Astrocyte (in vitro differentiated cells and primary cell): ENCODE results near the gene NUAK1. TPM values are rescaled to one million over a fixed set of nuclear protein-coding genes. Genes with fewer than 3 reads are reported as not detected.
A peak's percentile ranks its signal among the peaks of the same experiment; 100 is the strongest.

ENCODE experiments used
- DNase-seq: peaks from one replicate; pipeline ENCODE4 v3.0.0-alpha.2; 2010; ENCODE audit warnings: low read depth
- FAIRE-seq: peaks from 2 replicates; lab custom pipeline; 2011; peaks lifted over from hg19 to GRCh38; lab: Jason Lieb, UNC
- H2AFZ ChIP-seq: 2 replicates; pipeline ENCODE4 v1.6.0; 2012; ENCODE audit warnings: low read depth, low read length, inconsistent platforms
- H3K27ac ChIP-seq: 2 replicates; pipeline ENCODE4 v1.5.1; 2011; ENCODE audit warnings: low read depth, low read length, inconsistent platforms
- H3K27me3 ChIP-seq: 2 replicates; pipeline ENCODE4 v1.6.0; 2011; ENCODE audit warnings: low read length, inconsistent platforms; ENCODE audit not compliant: insufficient read depth
- H3K36me3 ChIP-seq: 2 replicates; pipeline ENCODE4 v1.5.1; 2011; ENCODE audit warnings: low read length, inconsistent platforms; ENCODE audit not compliant: insufficient read depth
- H3K4me1 ChIP-seq: 2 replicates; pipeline ENCODE4 v1.5.1; 2011; ENCODE audit warnings: low read length, inconsistent platforms; ENCODE audit not compliant: insufficient read depth
- H3K4me2 ChIP-seq: 2 replicates; pipeline ENCODE4 v1.6.0; 2012; ENCODE audit warnings: low read length, inconsistent platforms
- H3K4me3 ChIP-seq: 2 replicates; pipeline ENCODE4 v1.5.1; 2011; ENCODE audit warnings: low read depth, mild to moderate bottlenecking, low read length, inconsistent platforms; ENCODE audit not compliant: insufficient read depth
- H3K79me2 ChIP-seq: 2 replicates; pipeline ENCODE4 v1.6.0; 2012; ENCODE audit warnings: mild to moderate bottlenecking, low read length, inconsistent platforms; ENCODE audit not compliant: insufficient read depth
- H3K9ac ChIP-seq: 2 replicates; pipeline ENCODE4 v1.6.0; 2012; ENCODE audit warnings: mild to moderate bottlenecking, low read length, inconsistent platforms
- H3K9me3 ChIP-seq: 2 replicates; pipeline ENCODE4 v1.5.1; 2012; ENCODE audit warnings: low read depth, mild to moderate bottlenecking, low read length, inconsistent platforms; ENCODE audit not compliant: insufficient read depth
- H4K20me1 ChIP-seq: 2 replicates; pipeline ENCODE4 v1.6.0; 2012; ENCODE audit warnings: low read length, inconsistent platforms; ENCODE audit not compliant: insufficient read depth
- H3K27ac Mint-ChIP-seq: one replicate; pipeline ENCODE4 v1.8.0; 2021; ENCODE audit warnings: mild to moderate bottlenecking, mixed read lengths; ENCODE audit not compliant: unreplicated experiment
- H3K27me3 Mint-ChIP-seq: one replicate; pipeline ENCODE4 v1.8.0; 2021; ENCODE audit warnings: low read depth, mixed read lengths; ENCODE audit not compliant: unreplicated experiment
- H3K36me3 Mint-ChIP-seq: one replicate; pipeline ENCODE4 v1.8.0; 2021; ENCODE audit warnings: low read depth, mixed read lengths; ENCODE audit not compliant: unreplicated experiment
- H3K4me1 Mint-ChIP-seq: one replicate; pipeline ENCODE4 v1.8.0; 2021; ENCODE audit warnings: low read depth, mixed read lengths; ENCODE audit not compliant: unreplicated experiment
- H3K4me3 Mint-ChIP-seq: one replicate; pipeline ENCODE4 v1.8.0; 2021; ENCODE audit warnings: mild to moderate bottlenecking, moderate library complexity, mixed read lengths; ENCODE audit not compliant: unreplicated experiment
- H3K9me3 Mint-ChIP-seq: one replicate; pipeline ENCODE4 v1.8.0; 2021; ENCODE audit warnings: mild to moderate bottlenecking, mixed read lengths; ENCODE audit not compliant: unreplicated experiment
- CTCF ChIP-seq: IDR thresholded peaks from 2 replicates; pipeline ENCODE4 v1.5.1; 2011; ENCODE audit warnings: low read depth, mild to moderate bottlenecking, inconsistent platforms, low read length, moderate library complexity; ENCODE audit not compliant: insufficient read depth
- EZH2 ChIP-seq: IDR thresholded peaks from 2 replicates; pipeline ENCODE4 v1.6.1; 2012; ENCODE audit warnings: mild to moderate bottlenecking, low read length, inconsistent platforms; ENCODE audit not compliant: insufficient read depth
- total RNA-seq: library from RNA; stranded (reverse); gene quantifications from 2 replicates; pipeline ENCODE4 v1.2.1, GENCODE V29; 2021

Gene NUAK1
- total RNA-seq, 1 donor from 2014 or later = 94.0 TPM

GRCh38 chr12:106073179-106073578 is 65.6 kb downstream of the NUAK1 start:
- H3K4me1 Mint-ChIP-seq = peaks cover 46% of the 10 kb centered on the region
- H3K36me3 ChIP-seq = peaks cover 34% of the 10 kb centered on the region
- peaks cover 20% of the 10 kb centered on the region for H3K4me1 ChIP-seq
- TF ChIP-seq CTCF = no peak
- TF ChIP-seq EZH2 = no peak
- no peaks in the 10 kb centered on the region for H4K20me1 ChIP-seq
- H3K9me3 Mint-ChIP-seq = no peaks in the 10 kb centered on the region
- H2AFZ ChIP-seq = no peak overlapping the region
- no peak overlapping the region for H3K4me2 ChIP-seq
- no peak overlapping the region for H3K4me3 ChIP-seq
- FAIRE-seq (peak; percentile 17), DNase-seq (no peak)
- H3K27me3 Mint-ChIP-seq = no peaks in the 10 kb centered on the region
- H3K36me3 Mint-ChIP-seq = peaks cover 41% of the 10 kb centered on the region
- peaks cover 15% of the 10 kb centered on the region for H3K79me2 ChIP-seq
- no peaks in the 10 kb centered on the region for H3K27me3 ChIP-seq
- peak overlapping the region; percentile 58 for H3K27ac Mint-ChIP-seq
- H3K9me3 ChIP-seq = no peaks in the 10 kb centered on the region
- no peak overlapping the region for H3K27ac ChIP-seq
- no peak overlapping the region for H3K4me3 Mint-ChIP-seq
- H3K9ac ChIP-seq = no peak overlapping the region

- Mint-ChIP-seq H3K9me3 (no peaks in the 10 kb centered on the region), H3K27me3 (no peaks in the 10 kb centered on the region), H3K4me1 (peaks cover 45% of the 10 kb centered on the region), H3K27ac (no peak overlapping the region), H3K4me3 (no peak overlapping the region), H3K36me3 (peaks cover 44% of the 10 kb centered on the region)
- H2AFZ ChIP-seq = no peak overlapping the region
- H3K9me3 ChIP-seq = no peaks in the 10 kb centered on the region
- no peak overlapping the region for H3K4me2 ChIP-seq
- no peaks in the 10 kb centered on the region for H4K20me1 ChIP-seq
- no peak overlapping the region for H3K4me3 ChIP-seq
- no peak overlapping the region for H3K9ac ChIP-seq
- H3K36me3 ChIP-seq = peaks cover 34% of the 10 kb centered on the region
- no peak for DNase-seq
- H3K27ac ChIP-seq = no peak overlapping the region
- TF ChIP-seq CTCF = no peak
- TF ChIP-seq EZH2 = no peak
- FAIRE-seq = no peak
- peaks cover 14% of the 10 kb centered on the region for H3K79me2 ChIP-seq
- H3K27me3 ChIP-seq = no peaks in the 10 kb centered on the region
- peaks cover 17% of the 10 kb centered on the region for H3K4me1 ChIP-seq
Observed at GRCh38 chr12:106072751-106073150, 66.0 kb downstream of the NUAK1 start.

GRCh38 chr12:106071686-106072085 is 67.1 kb downstream of the NUAK1 start:
- Mint-ChIP-seq H3K27me3 (no peaks in the 10 kb centered on the region), H3K9me3 (no peaks in the 10 kb centered on the region), H3K36me3 (peaks cover 49% of the 10 kb centered on the region), H3K27ac (peak overlapping the region; percentile 47), H3K4me3 (no peak overlapping the region), H3K4me1 (peaks cover 40% of the 10 kb centered on the region)
- Histone ChIP-seq H3K36me3 (peaks cover 34% of the 10 kb centered on the region), H3K79me2 (peaks cover 6% of the 10 kb centered on the region), H3K4me1 (peaks cover 17% of the 10 kb centered on the region), H2AFZ (no peak overlapping the region), H3K27ac (no peak overlapping the region), H3K4me2 (no peak overlapping the region), H3K9me3 (no peaks in the 10 kb centered on the region), H3K9ac (no peak overlapping the region), H3K4me3 (no peak overlapping the region), H3K27me3 (no peaks in the 10 kb centered on the region), H4K20me1 (no peaks in the 10 kb centered on the region)
- FAIRE-seq (no peak), DNase-seq (no peak)
- no peak for TF ChIP-seq CTCF
- TF ChIP-seq EZH2 = no peak
